CD14-positive monocyte (primary cell): ENCODE measurements around the gene MAML3. TPM values are rescaled to one million over a fixed set of nuclear protein-coding genes. Genes with fewer than 3 reads are reported as not detected.
A peak's percentile ranks its signal among the peaks of the same experiment; 100 is the strongest.

Experiments
- DNase-seq, 3 donors: peaks; one replicate each; pipeline ENCODE4 v3.0.0-alpha.2; 2011 to 2022
- H2AFZ ChIP-seq: 2 replicates; pipeline ENCODE4 v1.6.0; 2012; ENCODE audit warnings: mild to moderate bottlenecking, low read depth, low read length, inconsistent platforms; ENCODE audit not compliant: insufficient read depth, poor library complexity, severe bottlenecking
- H3K27ac ChIP-seq, 2 donors: 1 replicate in 1 of 2; 2 replicates in 1 of 2; pipeline ENCODE4 v1.5.1; 2012 to 2013; ENCODE audit warnings: low read length in 2 of 2, control low read depth in 1 of 2, inconsistent platforms in 1 of 2, low read depth in 1 of 2, mild to moderate bottlenecking in 1 of 2
- H3K27me3 ChIP-seq, 2 donors: one replicate each; pipeline versions ENCODE4 v1.6.0 to v1.6.1; 2011 to 2013; ENCODE audit warnings: low read length in 2 of 2; ENCODE audit not compliant: control insufficient read depth in 2 of 2, insufficient read depth in 2 of 2
- H3K36me3 ChIP-seq, 2 donors: replicated peaks in 1 of 2; 1 replicate in 1 of 2; 2 replicates in 1 of 2; pipeline versions ENCODE4 v1.5.1 to v1.6.1; 2012 to 2013; ENCODE audit warnings: low read length in 2 of 2, control low read depth in 1 of 2, inconsistent platforms in 1 of 2, mild to moderate bottlenecking in 1 of 2; ENCODE audit not compliant: insufficient read depth in 2 of 2, control insufficient read depth in 1 of 2
- H3K4me1 ChIP-seq, 2 donors: 1 replicate in 1 of 2; 2 replicates in 1 of 2; pipeline versions ENCODE4 v1.5.1 to v1.6.1; 2012 to 2013; ENCODE audit warnings: low read length in 2 of 2, control low read depth in 1 of 2, inconsistent platforms in 1 of 2, mild to moderate bottlenecking in 1 of 2, moderate library complexity in 1 of 2; ENCODE audit not compliant: insufficient read depth in 2 of 2, control insufficient read depth in 1 of 2
- H3K4me2 ChIP-seq: replicated peaks from 2 replicates; pipeline ENCODE3; 2012; ENCODE audit warnings: low read length, moderate library complexity, mild to moderate bottlenecking; ENCODE audit not compliant: poor library complexity, severe bottlenecking; ENCODE audit errors: extremely low read depth
- H3K4me3 ChIP-seq, 3 experiments: fragments of 200-600 bp in 1 of 3; sonication (generic) in 1 of 3; replicated peaks in 1 of 3; 1 replicate in 2 of 3; 2 replicates in 1 of 3; pipeline ENCODE4 v1.5.1; 2011 to 2013; ENCODE audit warnings: low read length in 3 of 3, mild to moderate bottlenecking in 3 of 3, control low read depth in 2 of 3, low read depth in 2 of 3, inconsistent platforms in 1 of 3, moderate library complexity in 1 of 3
- H3K79me2 ChIP-seq: 2 replicates; pipeline ENCODE4 v1.6.0; 2012; ENCODE audit warnings: mild to moderate bottlenecking, control low read depth, inconsistent platforms, low read length, moderate library complexity; ENCODE audit not compliant: insufficient read depth
- H3K9ac ChIP-seq: 2 replicates; pipeline ENCODE4 v1.6.0; 2017; ENCODE audit warnings: low read length, mild to moderate bottlenecking; ENCODE audit not compliant: insufficient read depth, poor library complexity, severe bottlenecking
- H3K9me3 ChIP-seq, 2 donors: replicated peaks in 1 of 2; 1 replicate in 1 of 2; 2 replicates in 1 of 2; pipeline versions ENCODE4 v1.5.1 to v1.6.1; 2012 to 2013; ENCODE audit warnings: low read length in 2 of 2, control low read depth in 1 of 2; ENCODE audit not compliant: control insufficient read depth in 1 of 2, insufficient read depth in 1 of 2
- H4K20me1 ChIP-seq: 2 replicates; pipeline ENCODE4 v1.6.0; 2012; ENCODE audit warnings: mild to moderate bottlenecking, low read length, control low read depth, moderate library complexity; ENCODE audit not compliant: insufficient read depth
- H3K27ac Mint-ChIP-seq, 7 donors: one replicate each; pipeline ENCODE4 v1.8.0; 2020; ENCODE audit warnings: mild to moderate bottlenecking in 7 of 7, mixed read lengths in 7 of 7, moderate library complexity in 6 of 7, inconsistent platforms in 2 of 7
- H3K27me3 Mint-ChIP-seq, 3 donors: one replicate each; pipeline ENCODE4 v1.8.0; 2021 to 2022; ENCODE audit warnings: low read depth in 3 of 3, mild to moderate bottlenecking in 3 of 3, mixed read lengths in 3 of 3, moderate library complexity in 3 of 3, inconsistent platforms in 1 of 3
- H3K36me3 Mint-ChIP-seq, 2 donors: one replicate each; pipeline ENCODE4 v1.8.0; 2020; ENCODE audit warnings: mixed read lengths in 2 of 2, inconsistent platforms in 1 of 2, mild to moderate bottlenecking in 1 of 2
- H3K4me1 Mint-ChIP-seq: one replicate; pipeline ENCODE4 v1.8.0; 2020; ENCODE audit warnings: mild to moderate bottlenecking, mixed read lengths
- H3K4me3 Mint-ChIP-seq, 2 donors: one replicate each; pipeline ENCODE4 v1.8.0; 2020; ENCODE audit warnings: mild to moderate bottlenecking in 2 of 2, mixed read lengths in 2 of 2, moderate library complexity in 1 of 2
- H3K9me3 Mint-ChIP-seq, 7 donors: one replicate each; pipeline ENCODE4 v1.8.0; 2020 to 2022; ENCODE audit warnings: mixed read lengths in 7 of 7, mild to moderate bottlenecking in 6 of 7, moderate library complexity in 6 of 7, inconsistent platforms in 2 of 7
- CTCF ChIP-seq: fragments of 200-600 bp; IDR thresholded peaks from one replicate; pipeline ENCODE4 v1.8.0; 2022; ENCODE audit warnings: antibody characterized with exemption, mild to moderate bottlenecking
- WGBS: methylation state at CpG from one replicate; pipeline ENCODE4 v1.1.5; 2013; ENCODE audit warnings: missing lambda C conversion rate; ENCODE audit not compliant: insufficient coverage; 5-methylcytosine and 5-hydroxymethylcytosine counted together
- intact Hi-C, 2 donors: fragments of 100-400 bp; cut with micrococcal nuclease; formaldehyde crosslinking; loops; one replicate each; pipeline versions ENCODE4 v1.15.0 to v1.15.1; 2023
- polyA plus RNA-seq, 3 donors: library from polyadenylated mRNA; depleted of rRNA in 1 of 3; unstranded in 2 of 3; stranded (reverse) in 1 of 3; fragments of 300-500 nt in 2 of 3; fragments of >200 nt in 1 of 3; fragmentation: Illumina TruSeq in 2 of 3; gene quantifications; 1 replicate in 2 of 3; 2 replicates in 1 of 3; pipeline ENCODE4 v1.2.3, GENCODE V29; 2012 to 2021

MAML3 gene
- polyA plus RNA-seq, 3 donors = 1.5 to 6.5 (median 2.3) TPM

DNA sequence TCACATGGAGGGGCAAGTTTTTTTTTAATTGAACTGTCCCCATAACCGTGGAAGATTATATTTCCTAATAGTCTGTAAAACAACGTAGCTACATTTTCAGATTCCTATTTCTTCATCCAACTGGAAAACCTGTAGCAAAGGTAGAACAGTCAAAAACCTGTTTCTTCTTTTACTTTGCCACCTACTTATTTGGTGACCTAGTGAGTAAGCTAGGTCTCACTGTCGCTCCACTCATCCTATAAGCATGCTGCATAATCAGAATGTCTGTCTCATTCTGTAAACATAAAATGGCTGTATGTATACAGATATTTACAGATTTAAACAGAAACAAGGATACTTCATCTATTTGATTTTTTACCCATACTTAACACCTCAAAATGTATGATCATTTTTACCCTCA lies 20.4 kb downstream of the MAML3 start:
- Histone ChIP-seq H2AFZ (no peak overlapping the region), H3K27me3 (no peaks in the 10 kb centered on the region), H3K4me2 (no peak overlapping the region), H3K27ac (no peak overlapping the region), H3K9me3 (no peaks in the 10 kb centered on the region), H4K20me1 (peaks cover 76% of the 10 kb centered on the region), H3K4me3 (no peak overlapping the region), H3K9ac (no peak overlapping the region), H3K4me1 (peaks cover 21 to 39% of the 10 kb centered on the region in 2 donors), H3K79me2 (peaks cover 74% of the 10 kb centered on the region), H3K36me3 (no peaks in the 10 kb centered on the region)
- intact Hi-C loops = loop anchor here in 1 of 2 donors (10.0 kb wide), 1 partner anchor 49 kb away; no protein-coding TSS in a partner anchor
- H3K27me3 Mint-ChIP-seq = no peaks in the 10 kb centered on the region
- DNase-seq = no peak
- peaks cover 4 to 9% of the 10 kb centered on the region in 2 donors for H3K36me3 Mint-ChIP-seq
- H3K27ac Mint-ChIP-seq = no peak overlapping the region
- peaks cover 49% of the 10 kb centered on the region for H3K4me1 Mint-ChIP-seq
- no CpG with 5 or more reads among the region's 3 CpGs for WGBS
- H3K9me3 Mint-ChIP-seq = no peaks in the 10 kb centered on the region
- no peak overlapping the region for H3K4me3 Mint-ChIP-seq
- no peak for TF ChIP-seq CTCF

GRCh38 chr4:140131675-140132229 lies 22.2 kb downstream of the MAML3 start:
- no peaks in the 10 kb centered on the region for H3K9me3 Mint-ChIP-seq
- Histone ChIP-seq H3K9ac (no peak overlapping the region), H3K4me1 (peaks cover 17 to 34% of the 10 kb centered on the region in 2 donors), H3K27me3 (no peaks in the 10 kb centered on the region), H3K4me2 (no peak overlapping the region), H3K9me3 (no peaks in the 10 kb centered on the region), H2AFZ (no peak overlapping the region), H3K36me3 (no peaks in the 10 kb centered on the region), H3K27ac (no peak overlapping the region), H3K79me2 (peaks cover 75% of the 10 kb centered on the region), H3K4me3 (no peak overlapping the region), H4K20me1 (peaks cover 88% of the 10 kb centered on the region)
- H3K4me3 Mint-ChIP-seq = no peak overlapping the region
- TF ChIP-seq CTCF = no peak
- peaks cover 10 to 16% of the 10 kb centered on the region in 2 donors for H3K36me3 Mint-ChIP-seq
- DNase-seq = no peak
- intact Hi-C loops = loop anchor here in 1 of 2 donors (10.0 kb wide), 1 partner anchor 47 kb away; no protein-coding TSS in a partner anchor
- WGBS = 94% methylated on average over 2 of the region's 5 CpGs
- H3K27me3 Mint-ChIP-seq = no peaks in the 10 kb centered on the region
- peak overlapping the region in 4 of 7 donors; percentile 57 to 85 (median 76) for H3K27ac Mint-ChIP-seq
- peaks cover 50% of the 10 kb centered on the region for H3K4me1 Mint-ChIP-seq
